GM12892 (cell line): ENCODE data around the gene RPS6KB2.

Experiments
- DNase-seq: peaks from one replicate; pipeline ENCODE4 v3.0.0; 2011; ENCODE audit not compliant: insufficient read length
- FAIRE-seq: peaks from 2 replicates; lab custom pipeline; 2011; peaks lifted over from hg19 to GRCh38; lab: Jason Lieb, UNC
- POLR2A ChIP-seq: IDR thresholded peaks from 2 replicates; pipeline ENCODE4 v1.6.1; 2011; ENCODE audit warnings: low read depth, low read length, control low read depth
- POLR2AphosphoS5 ChIP-seq: IDR thresholded peaks from 2 replicates; pipeline ENCODE4 v1.6.1; 2011; ENCODE audit warnings: low read depth, low read length, control low read depth
- TAF1 ChIP-seq: IDR thresholded peaks from 2 replicates; pipeline ENCODE4 v1.6.1; 2011; ENCODE audit warnings: low read depth, mild to moderate bottlenecking, control low read depth, low read length, borderline replicate concordance

RPS6KB2 gene

GRCh38 chr11:67437082-67437808 lies 9.0 kb downstream of the RPS6KB2 start, which contains the start of gene PTPRCAP:
PTPRCAP (minus strand) TSS chr11:67437682; CDS start chr11:67437619, 63 bp downstream.
- FAIRE-seq (no peak), DNase-seq (peak; percentile 84)
- TF ChIP-seq POLR2A (peak; percentile 94), TAF1 (peak; percentile 97), POLR2AphosphoS5 (peak; percentile 97)

DNA sequence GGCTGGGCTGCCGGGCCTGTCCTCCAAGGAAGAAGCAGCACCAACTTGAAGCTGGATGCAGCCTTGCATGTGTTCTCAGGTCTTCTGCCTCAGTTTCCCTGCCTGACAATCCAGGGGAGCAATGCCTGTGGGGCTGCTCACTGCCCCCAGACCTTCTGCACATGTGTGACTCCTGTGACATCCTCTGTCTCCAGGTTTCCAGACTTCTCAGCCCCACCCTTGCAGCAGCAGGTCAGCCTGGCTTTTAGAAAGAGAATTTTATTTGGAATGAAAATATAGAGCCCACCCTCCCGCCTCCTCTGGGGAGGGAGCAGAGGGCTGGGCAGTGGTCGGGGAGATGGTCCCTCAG lies 9.5 kb downstream of the RPS6KB2 start:
- TF ChIP-seq TAF1 (no peak), POLR2A (no peak), POLR2AphosphoS5 (no peak; the same call in 1 of the 2 replicates)
- no peak for FAIRE-seq
- DNase-seq: no peak

GRCh38 chr11:67438158-67438902 lies 10.0 kb downstream of the RPS6KB2 start:
- FAIRE-seq: no peak
- peak; percentile 54; the same call in 1 of the 2 replicates for TF ChIP-seq TAF1
- peak; percentile 64; the same call in 1 of the 2 replicates for TF ChIP-seq POLR2A
- TF ChIP-seq POLR2AphosphoS5: peak; percentile 74
- DNase-seq: peak; percentile 93

GRCh38 chr11:67439321-67440228 lies 11.3 kb downstream of the RPS6KB2 start:
- FAIRE-seq: peak; percentile 90
- no peak for DNase-seq

DNA sequence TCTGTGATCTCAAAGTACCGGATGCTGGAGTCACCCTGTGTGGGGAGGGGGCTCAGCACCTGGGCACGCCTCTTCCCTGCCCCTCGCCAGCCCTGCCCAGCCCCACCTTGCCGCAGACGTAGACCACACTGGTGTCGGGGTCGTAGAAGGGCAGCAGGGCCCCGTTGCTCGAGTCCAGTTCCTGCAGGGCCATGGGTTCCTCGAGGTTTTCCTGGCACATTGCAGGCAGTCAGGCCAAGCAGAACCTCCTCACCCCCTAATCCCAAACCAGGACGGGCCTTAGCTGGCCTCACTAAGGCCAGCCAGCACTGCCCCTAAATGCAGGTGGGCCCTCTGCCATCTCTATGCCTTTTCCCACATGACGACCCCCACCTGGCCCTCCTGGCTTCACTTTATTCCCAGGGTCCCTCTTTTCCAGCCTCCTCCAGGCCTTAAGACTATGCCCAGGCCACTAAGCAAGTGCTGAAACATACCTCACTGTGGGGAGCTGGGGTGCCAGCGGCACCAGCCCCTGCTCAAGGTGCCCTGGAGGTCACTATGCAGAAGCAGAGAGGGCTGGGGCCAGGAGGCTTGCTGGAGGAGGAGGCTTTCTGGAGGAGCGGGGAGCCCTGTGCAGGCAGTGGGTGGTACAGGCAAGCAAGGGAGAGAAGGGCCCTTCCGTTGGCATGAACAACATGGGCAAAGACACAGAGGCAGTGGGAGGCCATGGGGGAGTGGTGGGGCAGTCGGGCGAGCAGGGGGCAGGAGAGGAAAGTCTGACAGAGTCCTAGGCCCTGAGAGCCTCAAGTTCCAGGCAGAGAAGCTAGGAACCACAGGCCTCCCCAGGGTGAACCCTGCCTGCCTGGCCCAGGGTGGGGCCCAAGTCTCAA lies 12.2 kb downstream of the RPS6KB2 start:
- FAIRE-seq (no peak), DNase-seq (no peak)
- TF ChIP-seq TAF1: no peak

More at GRCh38 chr11:67439321-67440228, 11.3 kb downstream of the RPS6KB2 start:
- TF ChIP-seq POLR2AphosphoS5: no peak
- no peak for TF ChIP-seq TAF1
- peak; percentile 28 for TF ChIP-seq POLR2A

GRCh38 chr11:67441098-67441563 lies 12.8 kb downstream of the RPS6KB2 start:
- DNase-seq (no peak), FAIRE-seq (no peak)

GRCh38 chr11:67441731-67442351 lies 13.5 kb downstream of the RPS6KB2 start:
- peak; percentile 42 for FAIRE-seq
- TF ChIP-seq POLR2A (no peak), TAF1 (no peak), POLR2AphosphoS5 (no peak)

More at GRCh38 chr11:67441098-67441563, 12.8 kb downstream of the RPS6KB2 start:
- TF ChIP-seq POLR2AphosphoS5 (no peak), TAF1 (no peak), POLR2A (no peak)

GRCh38 chr11:67442504-67443404 lies 14.5 kb downstream of the RPS6KB2 start:
- TF ChIP-seq POLR2A (peak; percentile 23; the same call in 1 of the 2 replicates), TAF1 (no peak)
- DNase-seq (no peak), FAIRE-seq (no peak)

More at GRCh38 chr11:67441731-67442351, 13.5 kb downstream of the RPS6KB2 start:
- DNase-seq: no peak

DNA sequence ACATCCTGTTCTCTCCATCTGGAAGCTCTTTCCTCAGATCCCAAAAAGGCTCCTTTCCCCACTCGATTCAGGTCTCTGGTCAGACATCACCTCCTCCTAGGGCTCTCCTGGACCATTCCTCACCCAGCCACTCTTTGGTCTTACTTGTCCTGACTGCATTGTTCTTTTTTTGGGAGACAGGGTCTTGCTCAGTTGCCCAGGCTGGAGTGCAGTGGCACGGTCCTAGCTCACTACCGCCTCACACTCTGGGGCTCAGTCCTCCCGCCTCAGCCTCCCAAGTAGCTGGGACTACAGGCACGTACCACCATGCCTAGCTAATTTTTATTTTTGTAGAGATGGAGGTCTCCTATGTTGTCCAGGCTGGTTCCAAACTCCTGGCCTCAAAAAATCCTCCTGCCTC lies 17.2 kb downstream of the RPS6KB2 start:
- FAIRE-seq (no peak), DNase-seq (no peak)
- TF ChIP-seq POLR2A: peak; percentile 12; the same call in 1 of the 2 replicates
- TF ChIP-seq POLR2AphosphoS5: no peak
- no peak for TF ChIP-seq TAF1
